HepG2 (cell line): ENCODE data around the gene SLC38A2. TPM values are rescaled to one million over a fixed set of nuclear protein-coding genes. Genes with fewer than 3 reads are reported as not detected.
A peak's percentile ranks its signal among the peaks of the same experiment; 100 is the strongest.

ENCODE experiments used
- BORCS8-MEF2B ChIP-seq: sonication (generic); formaldehyde crosslinking; IDR thresholded peaks from 2 replicates; pipeline ENCODE4 v1.8.0; 2022; ENCODE audit warnings: mild to moderate bottlenecking, missing genetic modification reagents
- FOXO1 ChIP-seq: sonication (generic); formaldehyde crosslinking; IDR thresholded peaks from 2 replicates; pipeline ENCODE4 v1.4.0; 2020; ENCODE audit warnings: missing genetic modification reagents
- KLF9 ChIP-seq: IDR thresholded peaks from 2 replicates; pipeline ENCODE4 v1.6.1; 2016; ENCODE audit warnings: low read depth
- MED13 ChIP-seq: sonication (generic); formaldehyde crosslinking; IDR thresholded peaks from 2 replicates; pipeline ENCODE4 v1.5.0; 2020; ENCODE audit warnings: missing genetic modification reagents
- MIXL1 ChIP-seq: IDR thresholded peaks from 2 replicates; pipeline ENCODE4 v1.6.1; 2016
- NR2F1 ChIP-seq, 2 experiments: fragments of 450-650 bp in 1 of 2; formaldehyde crosslinking in 1 of 2; IDR thresholded peaks; 2 replicates each; pipeline versions ENCODE4 v1.5.0 to v1.6.1; 2016 to 2020; ENCODE audit warnings: mild to moderate bottlenecking in 1 of 2, missing compliant biosample characterization in 1 of 2, missing genetic modification reagents in 1 of 2, moderate library complexity in 1 of 2
- PBX3 ChIP-seq: sonication (generic); formaldehyde crosslinking; IDR thresholded peaks from 2 replicates; pipeline ENCODE4 v1.8.1; 2023; ENCODE audit warnings: missing genetic modification reagents, inconsistent platforms, borderline replicate concordance
- PPARG ChIP-seq: conservative IDR thresholded peaks from 2 replicates; pipeline ENCODE4 v1.6.1; 2016; ENCODE audit warnings: missing biosample characterization, missing genetic modification reagents
- TCF12 ChIP-seq, 2 experiments: fragments of 450-650 bp in 1 of 2; sonication (generic) in 1 of 2; formaldehyde crosslinking in 1 of 2; IDR thresholded peaks; 2 replicates each; pipeline versions ENCODE4 v1.6.1 to v1.8.0; 2017 to 2022; ENCODE audit warnings: antibody characterized with exemption in 1 of 2, mild to moderate bottlenecking in 1 of 2, missing genetic modification reagents in 1 of 2, moderate library complexity in 1 of 2
- TFE3 ChIP-seq: IDR thresholded peaks from 2 replicates; pipeline ENCODE4 v1.6.1; 2016
- U2AF1 ChIP-seq: fragments of 200-400 bp; formaldehyde crosslinking; optimal IDR thresholded peaks from 2 replicates; pipeline ENCODE3; 2017; ENCODE audit warnings: mild to moderate bottlenecking, low read depth, low read length
- ZNF253 ChIP-seq: sonication (generic); formaldehyde crosslinking; IDR thresholded peaks from 2 replicates; pipeline ENCODE4 v1.8.0; 2022; ENCODE audit warnings: mild to moderate bottlenecking, missing genetic modification reagents, borderline replicate concordance
- ZNF3 ChIP-seq: IDR thresholded peaks from 2 replicates; pipeline ENCODE4 v1.7.0; 2017; ENCODE audit warnings: inconsistent platforms
- ZNF326 ChIP-seq: sonication (generic); formaldehyde crosslinking; IDR thresholded peaks from 2 replicates; pipeline ENCODE4 v1.4.0; 2020; ENCODE audit warnings: missing genetic modification reagents, borderline replicate concordance
- polyA plus RNA-seq, 8 experiments: library from polyadenylated mRNA; depleted of rRNA in 3 of 8; stranded (reverse) in 7 of 8; unstranded in 1 of 8; fragments of >200 nt; fragmentation: Illumina TruSeq in 4 of 8; extraction: Trizol in 4 of 8; gene quantifications; 2 replicates each; pipeline versions ENCODE4 v1.2.1 to v1.2.3, GENCODE V29; 2011 to 2016; ENCODE audit warnings: low read depth in 4 of 8, missing spikeins in 1 of 8, mixed read lengths in 1 of 8; ENCODE audit not compliant: insufficient read depth in 1 of 8
- total RNA-seq, 5 experiments: library from RNA; depleted of rRNA; stranded (reverse); fragments of >200 nt; fragmentation: Illumina TruSeq; extraction: Trizol; gene quantifications; 2 replicates each; pipeline ENCODE4 v1.2.3, GENCODE V29; 2016; ENCODE audit warnings: low read depth in 1 of 5
- TF ChIP-seq, protein P1 (sequence below): IDR thresholded peaks from 2 replicates; pipeline ENCODE4 v1.6.1; 2012; ENCODE audit warnings: low read depth, low read length, improper control_type of control experiment
- TF ChIP-seq, protein P2 (sequence below): sonication (generic); formaldehyde crosslinking; IDR thresholded peaks from 2 replicates; pipeline ENCODE4 v1.4.0; 2020; ENCODE audit warnings: mild to moderate bottlenecking, missing genetic modification reagents
- TF ChIP-seq, protein P3 (sequence below), 2 experiments: sonication (generic) in 1 of 2; formaldehyde crosslinking in 1 of 2; IDR thresholded peaks; 2 replicates each; pipeline versions ENCODE4 v1.4.0 to v1.6.1; 2018 to 2020; ENCODE audit warnings: missing genetic modification reagents in 2 of 2, borderline replicate concordance in 1 of 2, low read depth in 1 of 2, mild to moderate bottlenecking in 1 of 2, missing biosample characterization in 1 of 2

SLC38A2 gene
- total and polyA plus RNA-seq, 2 of the 13 experiments (the other 11 are each of a cell fraction or from before 2014, with no cell fraction given) = 368 to 880 TPM

GRCh38 chr12:46370792-46371717 is 1.5 kb downstream of the SLC38A2 start (continued):
- TF ChIP-seq PBX3 (no peak), ZNF253 (CRISPR knock-in tag) (0 out of 2 replicates have a peak, but pooled peaks have one; percentile 57), BORCS8-MEF2B (CRISPR knock-in tag) (no peak), FOXO1 (no peak), U2AF1 (peak; percentile 51), NR2F1 (CRISPR knock-in tag; IDR thresholded peaks at IDR 0.05) (peak; percentile 6 to 44; a peak in 1 of 4 replicates), TFE3 (CRISPR knock-in tag) (0 out of 2 replicates have a peak, but pooled peaks have one; percentile 9), ZNF326 (CRISPR knock-in tag) (peak; percentile 58; the same call in 1 of the 2 replicates), MED13 (CRISPR knock-in tag) (peak; percentile 42; the same call in 1 of the 2 replicates), MIXL1 (0 out of 2 replicates have a peak, but pooled peaks have one; percentile 9), KLF9 (CRISPR knock-in tag) (no peak), TCF12 (IDR thresholded peaks at IDR 0.05) (no peak), TCF12 (CRISPR knock-in tag; IDR thresholded peaks at IDR 0.05) (0 out of 2 replicates have a peak, but pooled peaks have one; percentile 13), PPARG (CRISPR knock-in tag) (peak; percentile 26; the same call in 1 of the 2 replicates), ZNF3 (CRISPR knock-in tag) (no peak)
- TF ChIP-seq, protein P1, sequence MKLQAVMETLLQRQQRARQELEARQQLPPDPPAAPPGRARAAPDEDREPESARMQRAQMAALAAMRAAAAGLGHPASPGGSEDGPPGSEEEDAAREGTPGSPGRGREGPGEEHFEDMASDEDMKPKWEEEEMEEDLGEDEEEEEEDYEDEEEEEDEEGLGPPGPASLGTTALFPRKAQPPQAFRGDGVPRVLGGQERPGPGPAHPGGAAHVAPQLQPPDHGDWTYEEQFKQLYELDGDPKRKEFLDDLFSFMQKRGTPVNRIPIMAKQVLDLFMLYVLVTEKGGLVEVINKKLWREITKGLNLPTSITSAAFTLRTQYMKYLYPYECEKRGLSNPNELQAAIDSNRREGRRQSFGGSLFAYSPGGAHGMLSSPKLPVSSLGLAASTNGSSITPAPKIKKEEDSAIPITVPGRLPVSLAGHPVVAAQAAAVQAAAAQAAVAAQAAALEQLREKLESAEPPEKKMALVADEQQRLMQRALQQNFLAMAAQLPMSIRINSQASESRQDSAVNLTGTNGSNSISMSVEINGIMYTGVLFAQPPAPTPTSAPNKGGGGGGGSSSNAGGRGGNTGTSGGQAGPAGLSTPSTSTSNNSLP = no peak
- TF ChIP-seq, protein P2, sequence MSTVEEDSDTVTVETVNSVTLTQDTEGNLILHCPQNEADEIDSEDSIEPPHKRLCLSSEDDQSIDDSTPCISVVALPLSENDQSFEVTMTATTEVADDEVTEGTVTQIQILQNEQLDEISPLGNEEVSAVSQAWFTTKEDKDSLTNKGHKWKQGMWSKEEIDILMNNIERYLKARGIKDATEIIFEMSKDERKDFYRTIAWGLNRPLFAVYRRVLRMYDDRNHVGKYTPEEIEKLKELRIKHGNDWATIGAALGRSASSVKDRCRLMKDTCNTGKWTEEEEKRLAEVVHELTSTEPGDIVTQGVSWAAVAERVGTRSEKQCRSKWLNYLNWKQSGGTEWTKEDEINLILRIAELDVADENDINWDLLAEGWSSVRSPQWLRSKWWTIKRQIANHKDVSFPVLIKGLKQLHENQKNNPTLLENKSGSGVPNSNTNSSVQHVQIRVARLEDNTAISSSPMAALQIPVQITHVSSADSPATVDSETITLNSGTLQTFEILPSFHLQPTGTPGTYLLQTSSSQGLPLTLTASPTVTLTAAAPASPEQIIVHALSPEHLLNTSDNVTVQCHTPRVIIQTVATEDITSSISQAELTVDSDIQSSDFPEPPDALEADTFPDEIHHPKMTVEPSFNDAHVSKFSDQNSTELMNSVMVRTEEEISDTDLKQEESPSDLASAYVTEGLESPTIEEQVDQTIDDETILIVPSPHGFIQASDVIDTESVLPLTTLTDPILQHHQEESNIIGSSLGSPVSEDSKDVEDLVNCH (CRISPR knock-in tag) = peak; percentile 19; the same call in 1 of the 2 replicates
- TF ChIP-seq, protein P3, sequence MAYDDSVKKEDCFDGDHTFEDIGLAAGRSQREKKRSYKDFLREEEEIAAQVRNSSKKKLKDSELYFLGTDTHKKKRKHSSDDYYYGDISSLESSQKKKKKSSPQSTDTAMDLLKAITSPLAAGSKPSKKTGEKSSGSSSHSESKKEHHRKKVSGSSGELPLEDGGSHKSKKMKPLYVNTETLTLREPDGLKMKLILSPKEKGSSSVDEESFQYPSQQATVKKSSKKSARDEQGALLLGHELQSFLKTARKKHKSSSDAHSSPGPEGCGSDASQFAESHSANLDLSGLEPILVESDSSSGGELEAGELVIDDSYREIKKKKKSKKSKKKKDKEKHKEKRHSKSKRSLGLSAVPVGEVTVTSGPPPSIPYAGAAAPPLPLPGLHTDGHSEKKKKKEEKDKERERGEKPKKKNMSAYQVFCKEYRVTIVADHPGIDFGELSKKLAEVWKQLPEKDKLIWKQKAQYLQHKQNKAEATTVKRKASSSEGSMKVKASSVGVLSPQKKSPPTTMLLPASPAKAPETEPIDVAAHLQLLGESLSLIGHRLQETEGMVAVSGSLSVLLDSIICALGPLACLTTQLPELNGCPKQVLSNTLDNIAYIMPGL (CRISPR knock-in tag; IDR thresholded peaks at IDR 0.05; ENCODE audit: borderline replicate concordance in 1 of 2, low read depth in 1 of 2) = peak; percentile 16 to 60; a peak in 1 of 4 replicates
